Posterior cingulate gyrus (tissue), 11 donors: ENCODE results near the gene MSRB3.

ENCODE experiments used
- DNase-seq, 10 donors: peaks; one replicate each; pipeline versions ENCODE4 v3.0.0 to v3.0.0-alpha.2; 2020 to 2021; ENCODE audit warnings: mixed read lengths in 3 of 10
- intact Hi-C: fragments of 100-400 bp; cut with DNase I; formaldehyde crosslinking; loops from one replicate; pipeline ENCODE4 v1.15.1; 2023

The MSRB3 gene

DNA sequence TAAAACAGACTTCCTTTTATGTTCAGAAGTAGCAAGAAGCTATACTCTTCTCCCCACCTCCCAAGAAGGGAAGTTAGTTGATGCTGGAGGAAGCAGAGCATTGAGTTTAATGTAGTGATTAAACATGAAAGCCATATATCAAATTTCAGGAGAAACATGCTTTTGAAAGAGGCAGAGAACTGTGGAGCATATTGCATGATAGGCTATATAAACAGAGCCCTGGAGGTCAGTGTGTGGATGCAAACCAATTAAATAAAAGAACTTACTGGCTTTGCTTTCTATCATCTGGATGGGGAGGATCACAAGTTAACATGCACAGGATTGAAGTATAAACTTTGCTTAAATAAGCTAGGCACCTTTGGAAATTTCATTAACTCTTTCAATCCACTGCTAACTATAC, 94.1 kb downstream of the MSRB3 start:
- intact Hi-C loops: no loop called here
- no peak for DNase-seq

GRCh38 chr12:65384240-65384639, 105.8 kb downstream of the MSRB3 start:
- intact Hi-C loops: no loop called here
- no peak for DNase-seq

GRCh38 chr12:65387396-65387795, 108.9 kb downstream of the MSRB3 start:
- intact Hi-C loops: no loop called here

GRCh38 chr12:65389436-65389835, 111.0 kb downstream of the MSRB3 start:
- intact Hi-C loops: no loop called here
- no peak for DNase-seq

More at GRCh38 chr12:65387396-65387795, 108.9 kb downstream of the MSRB3 start:
- DNase-seq: no peak

DNA sequence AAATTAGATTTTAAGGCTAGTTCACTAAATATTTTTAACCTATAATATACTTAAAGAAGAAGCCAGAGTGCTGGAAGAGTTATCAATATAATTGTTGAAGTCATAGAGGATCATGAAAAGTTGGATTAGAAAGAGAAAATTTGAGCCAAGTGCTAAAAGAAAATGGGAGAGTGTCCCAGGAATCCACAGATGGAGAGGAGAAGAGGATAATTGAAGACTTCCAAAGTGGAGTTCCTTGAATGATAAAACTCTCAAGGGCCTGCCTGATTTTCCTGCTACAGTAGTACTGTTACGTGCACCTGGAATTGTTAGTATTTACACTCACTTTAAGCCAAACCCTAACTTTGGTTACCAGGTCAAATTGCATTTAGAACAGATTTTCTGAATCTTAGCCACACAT, 113.2 kb downstream of the MSRB3 start:
- no peak for DNase-seq
- intact Hi-C loops: no loop called here

DNA sequence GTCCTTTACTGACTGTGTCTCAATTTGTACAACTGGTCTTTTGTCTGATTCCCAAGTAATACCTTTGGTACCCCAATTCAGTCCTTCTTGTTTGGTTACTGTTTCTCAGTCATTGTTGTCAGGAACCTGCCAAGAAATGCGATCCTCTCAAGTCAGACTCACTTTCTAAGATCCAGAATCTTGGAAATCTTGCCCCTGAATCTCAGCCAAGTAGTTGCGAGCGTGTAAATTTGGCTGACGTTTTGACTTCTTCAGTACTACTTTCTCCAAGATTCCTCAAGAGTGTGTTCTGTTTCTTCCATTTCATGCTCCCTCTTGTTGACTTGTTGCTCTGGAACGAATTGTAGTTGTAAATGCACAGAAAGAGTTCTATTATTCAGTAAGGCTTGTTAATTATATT, 114.0 kb downstream of the MSRB3 start:
- no peak for DNase-seq
- intact Hi-C loops: no loop called here

- no peak for DNase-seq
- intact Hi-C loops: no loop called here
Measured at GRCh38 chr12:65403188-65403587, 124.7 kb downstream of the MSRB3 start.

GRCh38 chr12:65407388-65408149, 129.1 kb downstream of the MSRB3 start:
- DNase-seq: no peak
- intact Hi-C loops: no loop called here

DNA sequence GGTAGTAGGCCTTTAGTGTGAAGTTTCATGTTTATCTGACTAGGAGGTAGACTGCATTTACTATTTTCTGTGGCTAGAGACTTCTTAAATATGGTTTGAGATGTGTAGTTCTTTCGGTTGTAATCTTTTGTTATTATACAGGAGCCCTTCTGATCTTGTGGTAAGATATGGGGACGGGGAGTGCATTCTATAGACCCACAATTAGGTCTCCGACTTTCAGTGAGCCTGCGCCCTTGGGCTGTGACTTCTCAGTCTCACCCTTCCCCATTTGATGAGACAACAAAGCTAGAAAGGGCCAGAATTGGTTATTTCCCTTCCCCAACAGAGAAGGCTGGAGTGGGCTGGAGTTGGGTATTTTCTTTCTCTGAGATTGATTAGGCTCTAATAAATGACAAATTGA, 130.0 kb downstream of the MSRB3 start:
- intact Hi-C loops: no loop called here
- DNase-seq: no peak

DNA sequence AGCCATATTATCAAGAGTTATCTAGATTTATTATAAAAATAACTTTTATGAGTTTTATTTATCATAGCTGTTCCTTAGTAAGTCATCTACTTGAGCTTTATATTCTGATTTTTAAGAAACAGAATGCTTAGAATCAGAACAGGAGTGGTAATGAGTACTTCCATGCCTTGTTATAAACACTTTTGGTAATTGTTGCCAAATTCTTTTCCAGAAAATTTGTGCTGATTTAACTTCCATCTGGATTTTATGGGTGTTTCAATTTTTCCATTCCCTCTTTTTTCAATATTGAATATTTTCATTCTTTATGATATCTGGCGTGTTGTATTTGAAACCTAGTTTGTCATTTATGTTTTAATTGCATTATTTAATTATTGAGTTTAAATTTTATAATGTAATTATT, 131.2 kb downstream of the MSRB3 start:
- intact Hi-C loops: no loop called here
- DNase-seq: no peak

GRCh38 chr12:65411171-65411570, 132.7 kb downstream of the MSRB3 start:
- DNase-seq: no peak
- intact Hi-C loops: no loop called here

- intact Hi-C loops: no loop called here
Measured at GRCh38 chr12:65414526-65414925, 136.0 kb downstream of the MSRB3 start.

DNA sequence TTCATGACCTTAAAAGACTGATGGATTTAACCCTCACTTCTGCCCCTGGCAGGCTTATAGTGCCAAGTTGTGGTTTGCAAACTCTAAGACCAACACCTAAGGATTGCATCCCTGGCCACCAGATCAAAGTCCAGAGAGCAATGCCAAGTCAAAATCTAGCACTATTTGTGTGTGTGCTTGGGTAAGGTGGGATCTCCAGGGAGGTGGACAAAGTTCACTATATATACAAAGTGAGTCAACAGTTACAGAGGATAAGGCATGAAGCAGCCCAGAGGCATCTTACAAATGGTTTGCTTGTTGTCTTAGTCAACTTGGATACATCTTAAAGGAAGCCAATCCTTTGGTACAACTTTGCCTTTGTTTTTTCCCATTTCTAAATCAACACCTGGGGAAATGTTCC, 137.3 kb downstream of the MSRB3 start:
- DNase-seq: no peak
- intact Hi-C loops: no loop called here

More at GRCh38 chr12:65414526-65414925, 136.0 kb downstream of the MSRB3 start:
- DNase-seq: no peak

- DNase-seq: peak in 2 of 10 donors; percentile 24 to 67
- intact Hi-C loops: no loop called here
Measured at GRCh38 chr12:65419284-65420072, 141.0 kb downstream of the MSRB3 start.

DNA sequence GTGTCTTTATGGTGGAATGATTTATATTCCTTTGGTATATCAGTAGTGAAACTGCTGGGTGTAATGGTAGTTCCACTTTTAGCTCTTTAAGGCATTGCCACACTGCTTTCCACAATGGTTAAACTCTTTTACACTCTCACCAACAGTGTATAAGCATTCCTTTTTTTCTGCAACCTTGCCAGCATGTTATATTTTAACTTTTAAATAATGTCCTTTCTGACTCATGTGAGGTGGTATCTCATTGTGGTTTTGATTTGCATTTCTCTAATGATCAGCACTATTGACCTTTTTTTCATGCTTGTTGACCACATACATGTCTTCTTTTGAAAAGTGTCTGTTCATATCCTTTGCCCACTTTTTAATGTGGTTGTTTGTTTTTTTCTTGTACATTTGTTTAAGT, 142.5 kb downstream of the MSRB3 start:
- intact Hi-C loops: no loop called here
- no peak for DNase-seq

- intact Hi-C loops: no loop called here
- DNase-seq: no peak
Measured at GRCh38 chr12:65427646-65428045, 149.2 kb downstream of the MSRB3 start.

GRCh38 chr12:65430006-65430405, 151.5 kb downstream of the MSRB3 start:
- DNase-seq: no peak
- intact Hi-C loops: no loop called here

DNA sequence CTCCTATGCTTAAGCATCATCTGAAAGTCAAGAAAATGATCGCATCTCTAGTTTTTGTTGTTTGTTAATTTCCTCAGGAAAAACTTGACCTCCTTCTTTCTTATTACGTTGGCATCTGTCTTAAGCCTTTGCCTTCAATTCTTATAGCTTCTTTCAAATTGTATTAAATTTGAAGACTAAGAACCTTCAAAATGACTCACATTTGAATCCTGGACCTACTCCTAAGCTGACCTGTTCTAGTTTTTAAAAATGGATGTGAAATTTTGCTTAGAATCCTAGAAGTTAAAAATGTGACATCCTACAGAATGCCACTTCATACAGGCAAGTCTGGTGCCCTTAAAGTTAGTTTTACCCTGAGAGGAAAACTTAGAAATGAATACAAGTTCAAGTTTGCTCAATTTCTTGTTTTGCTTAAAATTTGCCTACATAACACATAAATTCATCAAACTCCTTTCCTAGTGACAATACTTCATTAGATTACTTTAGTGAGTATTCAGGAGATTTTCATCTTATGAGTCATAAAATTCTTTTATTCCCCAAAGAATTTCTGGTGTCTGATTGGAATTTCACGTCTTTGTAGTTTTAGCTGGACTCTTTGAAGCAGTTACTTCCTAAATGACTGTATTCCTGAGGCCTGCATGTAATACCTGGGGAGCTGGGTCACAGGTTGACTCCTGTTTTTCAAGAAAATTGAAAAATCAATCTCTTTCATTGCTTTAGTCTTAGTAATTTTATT, 152.3 kb downstream of the MSRB3 start:
- intact Hi-C loops: no loop called here
- no peak for DNase-seq

- no peak for DNase-seq
- intact Hi-C loops: no loop called here
Measured at GRCh38 chr12:65432114-65432513, 153.6 kb downstream of the MSRB3 start.

DNA sequence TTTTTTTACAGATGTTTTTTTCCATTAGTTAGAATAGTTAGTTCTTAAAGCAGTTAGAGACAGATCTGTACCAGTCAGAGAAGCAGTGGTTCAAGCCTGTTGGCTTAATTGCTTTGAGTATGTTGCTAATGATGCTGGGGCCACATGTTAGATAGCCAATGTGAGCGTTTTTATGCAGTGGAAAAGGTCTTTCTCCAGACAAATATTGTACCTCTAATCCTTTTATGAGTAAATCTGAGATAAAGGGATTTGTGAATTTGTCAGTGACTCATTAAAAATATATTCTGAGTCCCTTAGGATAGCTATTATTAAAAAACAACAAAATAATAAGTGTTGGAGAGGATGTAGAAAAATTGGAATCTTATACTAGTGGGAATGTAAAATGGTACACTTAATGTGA, 154.2 kb downstream of the MSRB3 start:
- intact Hi-C loops: no loop called here
- no peak for DNase-seq

DNA sequence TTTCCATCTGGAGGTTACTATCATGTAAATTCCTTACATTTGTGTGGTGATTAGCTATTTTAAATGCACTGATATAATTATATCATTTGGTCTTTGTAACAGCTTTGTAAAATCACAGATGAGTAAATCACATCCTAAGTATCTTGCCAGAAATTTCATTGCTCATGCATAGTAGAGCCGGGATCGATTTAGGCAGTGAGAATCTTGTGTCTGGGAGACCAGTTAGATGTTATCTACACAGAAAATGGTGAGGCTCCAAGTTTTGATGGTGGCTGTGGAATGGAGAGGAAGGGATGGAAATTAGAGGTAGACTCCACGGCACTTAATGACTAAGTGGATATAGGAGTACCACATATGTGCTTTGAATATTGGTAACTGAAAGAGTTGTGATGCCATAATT, 156.3 kb downstream of the MSRB3 start:
- DNase-seq: no peak
- intact Hi-C loops: no loop called here
